ENCODE data around the gene ATP4B.

Gene ATP4B

DNA sequence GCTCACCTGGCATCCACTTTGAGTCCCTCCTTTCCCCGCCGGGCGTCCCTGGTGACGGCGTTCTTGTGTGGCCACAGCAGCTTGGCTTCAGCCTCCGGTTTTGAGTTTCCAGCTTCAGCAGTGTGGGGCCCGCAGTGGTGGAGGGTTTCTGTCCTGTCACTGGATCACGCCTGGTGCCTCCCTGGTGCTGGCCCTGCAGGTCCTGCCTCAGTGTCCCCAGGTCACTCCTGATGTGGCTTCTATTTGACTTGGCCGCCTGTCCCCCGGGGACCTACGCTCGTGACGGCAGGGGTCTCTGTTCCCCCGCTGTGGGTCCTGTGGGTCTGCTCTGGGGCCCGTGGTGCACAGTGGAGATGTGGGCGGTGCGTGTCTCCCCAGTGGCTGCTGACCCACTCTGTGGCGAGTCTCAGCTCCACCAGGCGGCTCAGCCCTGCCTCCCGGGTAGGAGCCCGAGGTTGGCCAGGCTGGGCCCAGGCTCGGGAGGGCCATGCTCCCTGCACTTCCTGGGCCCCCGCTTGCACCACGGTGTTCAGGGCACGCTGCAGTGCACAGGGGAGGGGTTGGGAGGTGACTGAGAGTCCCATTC lies 1.9 kb downstream of the ATP4B start:
- no peaks in the 10 kb centered on the region for H3K27me3 ChIP-seq (ENCODE audit: control insufficient read depth in 3 of 3, insufficient read depth in 3 of 3, low read depth in 1 of 3, low read length in 3 of 3)
- peak overlapping the region; percentile 54 for H2BK15ac ChIP-seq (ENCODE audit: low read length)
- H2BK12ac ChIP-seq (ENCODE audit: low read length) = peak overlapping the region; percentile 22
- H3K14ac ChIP-seq (ENCODE audit: low read length) = peak overlapping the region; percentile 75
- H3K36me3 ChIP-seq (replicated peaks in 1 of 2; ENCODE audit: control insufficient read depth in 2 of 2, insufficient read depth in 2 of 2, low read length in 2 of 2) = no peaks in the 10 kb centered on the region
- no peak overlapping the region for H2BK5ac ChIP-seq (ENCODE audit: low read length)
- H2AK5ac ChIP-seq (ENCODE audit: low read depth, low read length) = peak overlapping the region; percentile 95
- no peak overlapping the region for H4K91ac ChIP-seq (ENCODE audit: low read depth, low read length, poor library complexity)
- no peaks in the 10 kb centered on the region for H3K9me3 ChIP-seq (replicated peaks in 1 of 2; ENCODE audit: control insufficient read depth in 2 of 2, insufficient read depth in 1 of 2, low read depth in 1 of 2, low read length in 2 of 2)
- peak overlapping the region; percentile 65 for H2AFZ ChIP-seq (ENCODE audit: low read length)
- H3K4ac ChIP-seq (ENCODE audit: low read length) = peak overlapping the region; percentile 66
- H3K4me1 ChIP-seq (ENCODE audit: control insufficient read depth in 2 of 2, insufficient read depth in 1 of 2, low read depth in 1 of 2, low read length in 2 of 2) = peaks cover 7 to 8% of the 10 kb centered on the region in 2 donors
- WGBS, 2 donors (ENCODE audit: extremely low coverage in 2 of 2, insufficient read length in 2 of 2, insufficient replicate concordance in 1 of 2) = no CpG with 5 or more reads among the region's 25 CpGs
- H3K27ac ChIP-seq (replicated peaks; ENCODE audit: low read length) = no peak overlapping the region
- H3K9ac ChIP-seq (ENCODE audit: low read depth, low read length, poor library complexity) = peak overlapping the region; percentile 24
- no peak overlapping the region for H4K8ac ChIP-seq (ENCODE audit: low read depth, low read length)
- DNase-seq (ENCODE audit: low spot score) = no peak
- H2BK120ac ChIP-seq (ENCODE audit: low read depth, low read length) = no peak overlapping the region
- no peak overlapping the region for H3K4me3 ChIP-seq (ENCODE audit: low read length in 2 of 2)
- peak overlapping the region; percentile 87 for H3K18ac ChIP-seq (ENCODE audit: low read length)
- H3K79me1 ChIP-seq (ENCODE audit: low read depth, low read length) = no peaks in the 10 kb centered on the region
- H3K23ac ChIP-seq (ENCODE audit: low read depth, low read length, poor library complexity) = peak overlapping the region; percentile 11
- H3K4me2 ChIP-seq (ENCODE audit: insufficient read depth, low read length, poor library complexity, severe bottlenecking) = no peak overlapping the region

DNA sequence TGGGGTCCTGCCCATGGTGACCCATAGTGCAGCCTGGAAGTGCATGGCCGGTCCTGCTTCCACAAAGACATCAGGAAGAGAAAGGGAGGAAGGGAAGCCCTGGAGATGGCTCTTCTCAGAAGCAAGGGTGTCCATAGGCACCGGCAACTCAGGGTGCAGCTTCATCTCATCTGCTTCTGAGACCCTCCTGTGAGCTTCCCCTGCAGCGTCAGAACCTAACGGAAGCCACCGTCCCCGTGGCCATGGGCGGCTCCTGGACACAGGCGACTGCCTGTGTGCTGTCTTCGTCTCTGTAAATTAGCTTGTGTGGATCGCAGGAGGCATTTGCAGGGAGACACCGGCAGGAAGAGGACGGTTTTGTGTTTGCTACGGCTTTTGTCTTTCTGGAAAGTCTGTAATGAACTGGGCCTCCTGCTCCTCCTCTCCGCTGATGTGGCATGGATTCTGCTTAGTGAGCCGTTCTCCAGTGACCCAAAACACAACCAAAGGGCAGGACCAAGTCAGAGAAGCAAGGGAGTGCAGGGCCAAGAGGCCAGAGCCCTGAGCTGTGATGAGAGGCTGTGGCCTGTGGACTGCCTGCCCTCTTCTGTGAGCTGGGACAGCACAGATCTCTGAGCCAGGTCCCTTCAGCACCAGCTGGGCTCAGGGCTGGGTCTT lies 2.5 kb downstream of the ATP4B start:
- WGBS, 2 donors (ENCODE audit: extremely low coverage in 2 of 2, insufficient read length in 2 of 2, insufficient replicate concordance in 1 of 2) = no CpG with 5 or more reads among the region's 15 CpGs
- no peak overlapping the region for H4K8ac ChIP-seq (ENCODE audit: low read depth, low read length)
- no peak for DNase-seq (ENCODE audit: low spot score)

DNA sequence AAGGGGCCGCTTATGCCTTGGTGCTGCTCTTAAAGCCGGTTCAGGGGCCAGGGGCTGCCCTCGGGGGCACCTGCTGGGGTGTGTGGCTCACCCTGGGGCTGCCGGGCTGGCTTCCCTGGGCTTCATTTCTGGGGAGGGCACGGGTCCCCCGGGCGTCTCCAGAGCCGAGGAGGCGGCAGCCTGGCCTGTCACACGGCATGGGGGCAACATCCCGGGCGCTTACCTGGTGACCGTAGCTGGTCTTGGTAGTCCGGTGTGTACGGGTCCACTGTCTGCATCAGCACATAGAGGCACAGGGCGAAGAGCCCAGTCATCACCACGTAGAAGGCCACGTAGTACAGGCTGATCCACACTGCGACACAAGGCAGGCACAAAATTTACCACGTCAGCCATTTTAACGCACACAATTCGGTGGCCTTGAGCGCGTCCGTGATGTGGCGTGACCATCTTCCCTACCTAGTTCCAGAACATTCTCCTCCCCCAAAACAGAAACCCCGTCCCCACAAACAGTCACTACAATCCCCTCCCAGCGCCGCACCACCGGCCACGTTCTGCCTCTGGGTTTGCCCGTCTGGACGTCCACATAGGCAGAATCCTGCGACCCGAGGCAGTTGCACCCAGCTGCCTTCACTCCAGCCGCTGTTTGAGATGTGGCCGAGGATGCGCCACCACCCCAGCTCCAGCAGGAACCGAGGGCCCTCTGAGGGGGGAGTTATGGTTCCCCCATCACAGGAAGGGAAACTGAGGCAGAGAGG lies 3.2 kb downstream of the ATP4B start:
- no peak for DNase-seq (ENCODE audit: low spot score)
- no peak overlapping the region for H3K14ac ChIP-seq (ENCODE audit: low read length)
- H3K27me3 ChIP-seq (ENCODE audit: control insufficient read depth in 3 of 3, insufficient read depth in 3 of 3, low read depth in 1 of 3, low read length in 3 of 3) = no peaks in the 10 kb centered on the region
- no peak overlapping the region for H2BK12ac ChIP-seq (ENCODE audit: low read length)
- peak overlapping the region; percentile 87 for H3K18ac ChIP-seq (ENCODE audit: low read length)
- no peak overlapping the region for H3K4me2 ChIP-seq (ENCODE audit: insufficient read depth, low read length, poor library complexity, severe bottlenecking)
- no peak overlapping the region for H3K4me3 ChIP-seq (ENCODE audit: low read length in 2 of 2)
- H2BK5ac ChIP-seq (ENCODE audit: low read length) = peak overlapping the region; percentile 66
- H3K4ac ChIP-seq (ENCODE audit: low read length) = no peak overlapping the region
- H2AFZ ChIP-seq (ENCODE audit: low read length) = peak overlapping the region; percentile 62
- H3K36me3 ChIP-seq (replicated peaks in 1 of 2; ENCODE audit: control insufficient read depth in 2 of 2, insufficient read depth in 2 of 2, low read length in 2 of 2) = no peaks in the 10 kb centered on the region
- peak overlapping the region; percentile 66 for H2AK5ac ChIP-seq (ENCODE audit: low read depth, low read length)
- no peak overlapping the region for H3K27ac ChIP-seq (replicated peaks; ENCODE audit: low read length)
- H3K4me1 ChIP-seq (ENCODE audit: control insufficient read depth in 2 of 2, insufficient read depth in 1 of 2, low read depth in 1 of 2, low read length in 2 of 2) = peaks cover 7 to 8% of the 10 kb centered on the region in 2 donors
- no peaks in the 10 kb centered on the region for H3K9me3 ChIP-seq (replicated peaks in 1 of 2; ENCODE audit: control insufficient read depth in 2 of 2, insufficient read depth in 1 of 2, low read depth in 1 of 2, low read length in 2 of 2)
- H3K79me1 ChIP-seq (ENCODE audit: low read depth, low read length) = no peaks in the 10 kb centered on the region
- no peak overlapping the region for H4K8ac ChIP-seq (ENCODE audit: low read depth, low read length)
- no peak overlapping the region for H4K91ac ChIP-seq (ENCODE audit: low read depth, low read length, poor library complexity)
- peak overlapping the region; percentile 9 for H2BK15ac ChIP-seq (ENCODE audit: low read length)
- peak overlapping the region; percentile 41 for H2BK120ac ChIP-seq (ENCODE audit: low read depth, low read length)
- no CpG with 5 or more reads among the region's 39 CpGs for WGBS, 2 donors (ENCODE audit: extremely low coverage in 2 of 2, insufficient read length in 2 of 2, insufficient replicate concordance in 1 of 2)
- H3K23ac ChIP-seq (ENCODE audit: low read depth, low read length, poor library complexity) = peak overlapping the region; percentile 73
- peak overlapping the region; percentile 70 for H3K9ac ChIP-seq (ENCODE audit: low read depth, low read length, poor library complexity)

More for the DNA sequence above, 2.5 kb downstream of the ATP4B start:
- H2BK5ac ChIP-seq (ENCODE audit: low read length) = no peak overlapping the region
- no peak overlapping the region for H3K4me2 ChIP-seq (ENCODE audit: insufficient read depth, low read length, poor library complexity, severe bottlenecking)
- no peak overlapping the region for H3K4ac ChIP-seq (ENCODE audit: low read length)
- no peak overlapping the region for H4K91ac ChIP-seq (ENCODE audit: low read depth, low read length, poor library complexity)
- peaks cover 7 to 8% of the 10 kb centered on the region in 2 donors for H3K4me1 ChIP-seq (ENCODE audit: control insufficient read depth in 2 of 2, insufficient read depth in 1 of 2, low read depth in 1 of 2, low read length in 2 of 2)
- H3K23ac ChIP-seq (ENCODE audit: low read depth, low read length, poor library complexity) = peak overlapping the region; percentile 73
- peak overlapping the region; percentile 65 for H2AFZ ChIP-seq (ENCODE audit: low read length)
- H3K18ac ChIP-seq (ENCODE audit: low read length) = peak overlapping the region; percentile 87
- peak overlapping the region; percentile 54 for H2BK15ac ChIP-seq (ENCODE audit: low read length)
- H3K27ac ChIP-seq (replicated peaks; ENCODE audit: low read length) = no peak overlapping the region
- H2BK12ac ChIP-seq (ENCODE audit: low read length) = no peak overlapping the region
- no peaks in the 10 kb centered on the region for H3K27me3 ChIP-seq (ENCODE audit: control insufficient read depth in 3 of 3, insufficient read depth in 3 of 3, low read depth in 1 of 3, low read length in 3 of 3)
- peak overlapping the region; percentile 70 for H3K9ac ChIP-seq (ENCODE audit: low read depth, low read length, poor library complexity)
- no peaks in the 10 kb centered on the region for H3K9me3 ChIP-seq (replicated peaks in 1 of 2; ENCODE audit: control insufficient read depth in 2 of 2, insufficient read depth in 1 of 2, low read depth in 1 of 2, low read length in 2 of 2)
- no peaks in the 10 kb centered on the region for H3K79me1 ChIP-seq (ENCODE audit: low read depth, low read length)
- H3K4me3 ChIP-seq (ENCODE audit: low read length in 2 of 2) = no peak overlapping the region
- peak overlapping the region; percentile 56 for H3K14ac ChIP-seq (ENCODE audit: low read length)
- H2BK120ac ChIP-seq (ENCODE audit: low read depth, low read length) = peak overlapping the region; percentile 41
- no peaks in the 10 kb centered on the region for H3K36me3 ChIP-seq (replicated peaks in 1 of 2; ENCODE audit: control insufficient read depth in 2 of 2, insufficient read depth in 2 of 2, low read length in 2 of 2)
- peak overlapping the region; percentile 95 for H2AK5ac ChIP-seq (ENCODE audit: low read depth, low read length)

DNA sequence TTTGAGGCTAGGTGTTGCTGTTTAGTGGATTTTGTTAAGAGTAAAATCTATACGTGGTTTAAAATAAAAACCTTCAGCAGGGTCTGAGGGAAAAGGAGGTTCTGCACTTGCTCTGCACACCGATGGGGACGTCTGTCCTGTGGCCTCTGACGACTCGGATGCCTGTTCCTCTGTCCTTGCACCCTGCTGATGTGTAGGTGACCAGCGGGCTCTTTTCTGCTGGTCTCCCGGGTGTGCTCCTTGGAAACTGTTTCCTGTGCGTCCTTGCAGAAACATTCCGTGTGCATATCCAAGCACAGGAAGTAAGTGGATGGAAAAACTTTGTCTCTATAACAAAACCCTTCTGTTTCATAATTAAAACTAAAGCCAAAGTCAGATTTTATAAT lies 3.8 kb downstream of the ATP4B start:
- H4K91ac ChIP-seq (ENCODE audit: low read depth, low read length, poor library complexity) = no peak overlapping the region
- H3K4me2 ChIP-seq (ENCODE audit: insufficient read depth, low read length, poor library complexity, severe bottlenecking) = no peak overlapping the region
- no peak overlapping the region for H2BK12ac ChIP-seq (ENCODE audit: low read length)
- H2BK5ac ChIP-seq (ENCODE audit: low read length) = no peak overlapping the region
- no peaks in the 10 kb centered on the region for H3K36me3 ChIP-seq (replicated peaks in 1 of 2; ENCODE audit: control insufficient read depth in 2 of 2, insufficient read depth in 2 of 2, low read length in 2 of 2)
- H3K23ac ChIP-seq (ENCODE audit: low read depth, low read length, poor library complexity) = no peak overlapping the region
- no CpG with 5 or more reads among the region's 9 CpGs for WGBS, 2 donors (ENCODE audit: extremely low coverage in 2 of 2, insufficient read length in 2 of 2, insufficient replicate concordance in 1 of 2)
- H3K9me3 ChIP-seq (replicated peaks in 1 of 2; ENCODE audit: control insufficient read depth in 2 of 2, insufficient read depth in 1 of 2, low read depth in 1 of 2, low read length in 2 of 2) = no peaks in the 10 kb centered on the region
- no peak overlapping the region for H4K8ac ChIP-seq (ENCODE audit: low read depth, low read length)
- no peak overlapping the region for H2BK15ac ChIP-seq (ENCODE audit: low read length)
- H3K4me3 ChIP-seq (ENCODE audit: low read length in 2 of 2) = no peak overlapping the region
- H2AK5ac ChIP-seq (ENCODE audit: low read depth, low read length) = no peak overlapping the region
- H3K4me1 ChIP-seq (ENCODE audit: control insufficient read depth in 2 of 2, insufficient read depth in 1 of 2, low read depth in 1 of 2, low read length in 2 of 2) = peaks cover 7 to 8% of the 10 kb centered on the region in 2 donors
- H3K27ac ChIP-seq (replicated peaks; ENCODE audit: low read length) = no peak overlapping the region
- H3K4ac ChIP-seq (ENCODE audit: low read length) = no peak overlapping the region
- no peak for DNase-seq (ENCODE audit: low spot score)
- H3K79me1 ChIP-seq (ENCODE audit: low read depth, low read length) = no peaks in the 10 kb centered on the region
- H2AFZ ChIP-seq (ENCODE audit: low read length) = peak overlapping the region; percentile 62
- H3K14ac ChIP-seq (ENCODE audit: low read length) = no peak overlapping the region
- no peak overlapping the region for H3K9ac ChIP-seq (ENCODE audit: low read depth, low read length, poor library complexity)
- H2BK120ac ChIP-seq (ENCODE audit: low read depth, low read length) = no peak overlapping the region
- no peak overlapping the region for H3K18ac ChIP-seq (ENCODE audit: low read length)
- H3K27me3 ChIP-seq (ENCODE audit: control insufficient read depth in 3 of 3, insufficient read depth in 3 of 3, low read depth in 1 of 3, low read length in 3 of 3) = no peaks in the 10 kb centered on the region
